HepG2 (cell line): ENCODE measurements around the gene OR1F1. TPM values are rescaled to one million over a fixed set of nuclear protein-coding genes. Genes with fewer than 3 reads are reported as not detected.

ENCODE experiments used
- GTF3A ChIP-seq: sonication (generic); formaldehyde crosslinking; conservative IDR thresholded peaks from 2 replicates; pipeline ENCODE4 v1.4.0; 2020; ENCODE audit warnings: mild to moderate bottlenecking, missing genetic modification reagents
- KAT2B ChIP-seq: fragments of 150-350 bp; IDR thresholded peaks from 2 replicates; pipeline ENCODE4 v1.6.1; 2014; ENCODE audit warnings: low read depth, low read length, borderline replicate concordance
- RXRA ChIP-seq: sonication (generic); formaldehyde crosslinking; IDR thresholded peaks from 2 replicates; pipeline ENCODE4 v1.5.1; 2020; ENCODE audit warnings: missing genetic modification reagents
- YEATS2 ChIP-seq: sonication (generic); formaldehyde crosslinking; IDR thresholded peaks from 2 replicates; pipeline ENCODE4 v1.4.0; 2020; ENCODE audit warnings: missing genetic modification reagents, borderline replicate concordance
- ZC3H4 ChIP-seq: sonication (generic); formaldehyde crosslinking; IDR thresholded peaks from 2 replicates; pipeline ENCODE4 v1.4.0; 2020; ENCODE audit warnings: missing genetic modification reagents, borderline replicate concordance
- ZFP36 ChIP-seq: fragments of 150-350 bp; IDR thresholded peaks from 2 replicates; pipeline ENCODE4 v1.6.1; 2018; ENCODE audit warnings: borderline replicate concordance, low read length, low read depth; ENCODE audit not compliant: partially characterized antibody
- ZIK1 ChIP-seq: sonication (generic); formaldehyde crosslinking; IDR thresholded peaks from 2 replicates; pipeline ENCODE4 v1.5.0; 2020; ENCODE audit warnings: mild to moderate bottlenecking, low read depth, missing genetic modification reagents, borderline replicate concordance
- ZKSCAN8 ChIP-seq: IDR thresholded peaks from 2 replicates; pipeline ENCODE4 v1.6.1; 2016; ENCODE audit warnings: borderline replicate concordance, missing genetic modification reagents, missing compliant biosample characterization
- ZMYM3 ChIP-seq: sonication (generic); formaldehyde crosslinking; IDR thresholded peaks from 2 replicates; pipeline ENCODE4 v1.5.1; 2020; ENCODE audit warnings: mild to moderate bottlenecking, missing genetic modification reagents
- ZNF557 ChIP-seq: sonication (generic); formaldehyde crosslinking; IDR thresholded peaks from 2 replicates; pipeline ENCODE4 v1.4.0; 2020; ENCODE audit warnings: missing genetic modification reagents
- ZNF768 ChIP-seq: sonication (generic); formaldehyde crosslinking; IDR thresholded peaks from 2 replicates; pipeline ENCODE4 v1.4.0; 2020; ENCODE audit warnings: missing genetic modification reagents
- polyA plus RNA-seq, 8 experiments: library from polyadenylated mRNA; depleted of rRNA in 3 of 8; stranded (reverse) in 7 of 8; unstranded in 1 of 8; fragments of >200 nt; fragmentation: Illumina TruSeq in 4 of 8; extraction: Trizol in 4 of 8; gene quantifications; 2 replicates each; pipeline versions ENCODE4 v1.2.1 to v1.2.3, GENCODE V29; 2011 to 2016; ENCODE audit warnings: low read depth in 4 of 8, missing spikeins in 1 of 8, mixed read lengths in 1 of 8; ENCODE audit not compliant: insufficient read depth in 1 of 8
- total RNA-seq, 5 experiments: library from RNA; depleted of rRNA; stranded (reverse); fragments of >200 nt; fragmentation: Illumina TruSeq; extraction: Trizol; gene quantifications; 2 replicates each; pipeline ENCODE4 v1.2.3, GENCODE V29; 2016; ENCODE audit warnings: low read depth in 1 of 5
- TF ChIP-seq, protein P1 (sequence below), 2 experiments: sonication (generic) in 1 of 2; formaldehyde crosslinking in 1 of 2; IDR thresholded peaks; 2 replicates each; pipeline versions ENCODE4 v1.5.1 to v1.6.1; 2011 to 2020; ENCODE audit warnings: borderline replicate concordance in 1 of 2, low read depth in 1 of 2, low read length in 1 of 2, mild to moderate bottlenecking in 1 of 2, missing genetic modification reagents in 1 of 2, moderate library complexity in 1 of 2
- TF ChIP-seq, protein P2 (sequence below): IDR thresholded peaks from 2 replicates; pipeline ENCODE4 v1.6.1; 2016; ENCODE audit warnings: low read depth, missing genetic modification reagents, missing compliant biosample characterization
- TF ChIP-seq, protein P3 (sequence below): sonication (generic); formaldehyde crosslinking; IDR thresholded peaks from 2 replicates; pipeline ENCODE4 v1.9.0; 2021; ENCODE audit warnings: mild to moderate bottlenecking, missing genetic modification reagents

The OR1F1 gene
- total and polyA plus RNA-seq, 2 of the 13 experiments (the other 11 are each of a cell fraction or from before 2014, with no cell fraction given): 0.90 TPM; not detected in 1

DNA sequence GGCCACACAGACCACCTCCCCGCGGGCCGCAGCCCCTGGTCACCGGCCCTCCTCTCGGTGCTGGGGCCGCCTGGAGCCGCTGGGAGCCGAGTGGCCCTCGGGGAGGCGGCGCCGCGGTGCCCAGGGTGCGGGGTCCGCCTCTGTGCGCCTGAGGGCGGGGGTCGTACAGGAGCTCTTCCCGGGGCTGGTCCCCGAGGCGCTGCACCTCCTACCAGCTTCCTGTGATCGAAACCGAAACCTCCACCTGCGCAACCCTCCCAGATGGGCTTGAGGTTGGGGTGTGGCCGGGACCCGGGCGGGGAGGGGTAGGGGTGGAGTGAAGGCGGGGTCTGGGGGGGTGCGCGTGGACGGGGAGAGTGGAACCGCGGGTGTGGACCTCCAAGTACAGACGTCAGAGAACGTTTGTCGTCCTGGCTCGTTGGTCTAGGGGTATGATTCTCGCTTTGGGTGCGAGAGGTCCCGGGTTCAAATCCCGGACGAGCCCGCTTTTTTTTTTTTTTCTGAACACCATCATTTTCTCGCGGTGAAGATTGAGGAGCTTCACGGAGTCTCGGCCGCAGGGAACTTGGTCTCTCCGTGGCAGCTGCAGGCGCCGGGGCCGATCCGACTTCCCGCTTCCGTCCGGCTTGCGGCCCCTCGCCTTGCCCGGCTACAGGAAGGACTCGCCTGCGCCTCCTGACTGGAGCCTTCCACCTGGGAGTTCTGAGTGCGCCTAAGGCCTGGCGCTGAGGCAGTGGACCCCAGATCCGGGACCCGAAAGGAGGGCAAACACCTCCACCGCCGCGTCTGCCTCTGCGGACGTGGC is 29.3 kb upstream of the OR1F1 start (continued):
- TF ChIP-seq, protein P1, sequence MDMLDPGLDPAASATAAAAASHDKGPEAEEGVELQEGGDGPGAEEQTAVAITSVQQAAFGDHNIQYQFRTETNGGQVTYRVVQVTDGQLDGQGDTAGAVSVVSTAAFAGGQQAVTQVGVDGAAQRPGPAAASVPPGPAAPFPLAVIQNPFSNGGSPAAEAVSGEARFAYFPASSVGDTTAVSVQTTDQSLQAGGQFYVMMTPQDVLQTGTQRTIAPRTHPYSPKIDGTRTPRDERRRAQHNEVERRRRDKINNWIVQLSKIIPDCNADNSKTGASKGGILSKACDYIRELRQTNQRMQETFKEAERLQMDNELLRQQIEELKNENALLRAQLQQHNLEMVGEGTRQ (IDR thresholded peaks at IDR 0.05; ENCODE audit: low read depth, low read length): no peak
- TF ChIP-seq, protein P1 (CRISPR knock-in tag; IDR thresholded peaks at IDR 0.05; ENCODE audit: borderline replicate concordance): no peak
- 0 out of 2 replicates have a peak, but pooled peaks have one; percentile 49 for TF ChIP-seq ZNF768 (CRISPR knock-in tag)
- TF ChIP-seq, protein P2, sequence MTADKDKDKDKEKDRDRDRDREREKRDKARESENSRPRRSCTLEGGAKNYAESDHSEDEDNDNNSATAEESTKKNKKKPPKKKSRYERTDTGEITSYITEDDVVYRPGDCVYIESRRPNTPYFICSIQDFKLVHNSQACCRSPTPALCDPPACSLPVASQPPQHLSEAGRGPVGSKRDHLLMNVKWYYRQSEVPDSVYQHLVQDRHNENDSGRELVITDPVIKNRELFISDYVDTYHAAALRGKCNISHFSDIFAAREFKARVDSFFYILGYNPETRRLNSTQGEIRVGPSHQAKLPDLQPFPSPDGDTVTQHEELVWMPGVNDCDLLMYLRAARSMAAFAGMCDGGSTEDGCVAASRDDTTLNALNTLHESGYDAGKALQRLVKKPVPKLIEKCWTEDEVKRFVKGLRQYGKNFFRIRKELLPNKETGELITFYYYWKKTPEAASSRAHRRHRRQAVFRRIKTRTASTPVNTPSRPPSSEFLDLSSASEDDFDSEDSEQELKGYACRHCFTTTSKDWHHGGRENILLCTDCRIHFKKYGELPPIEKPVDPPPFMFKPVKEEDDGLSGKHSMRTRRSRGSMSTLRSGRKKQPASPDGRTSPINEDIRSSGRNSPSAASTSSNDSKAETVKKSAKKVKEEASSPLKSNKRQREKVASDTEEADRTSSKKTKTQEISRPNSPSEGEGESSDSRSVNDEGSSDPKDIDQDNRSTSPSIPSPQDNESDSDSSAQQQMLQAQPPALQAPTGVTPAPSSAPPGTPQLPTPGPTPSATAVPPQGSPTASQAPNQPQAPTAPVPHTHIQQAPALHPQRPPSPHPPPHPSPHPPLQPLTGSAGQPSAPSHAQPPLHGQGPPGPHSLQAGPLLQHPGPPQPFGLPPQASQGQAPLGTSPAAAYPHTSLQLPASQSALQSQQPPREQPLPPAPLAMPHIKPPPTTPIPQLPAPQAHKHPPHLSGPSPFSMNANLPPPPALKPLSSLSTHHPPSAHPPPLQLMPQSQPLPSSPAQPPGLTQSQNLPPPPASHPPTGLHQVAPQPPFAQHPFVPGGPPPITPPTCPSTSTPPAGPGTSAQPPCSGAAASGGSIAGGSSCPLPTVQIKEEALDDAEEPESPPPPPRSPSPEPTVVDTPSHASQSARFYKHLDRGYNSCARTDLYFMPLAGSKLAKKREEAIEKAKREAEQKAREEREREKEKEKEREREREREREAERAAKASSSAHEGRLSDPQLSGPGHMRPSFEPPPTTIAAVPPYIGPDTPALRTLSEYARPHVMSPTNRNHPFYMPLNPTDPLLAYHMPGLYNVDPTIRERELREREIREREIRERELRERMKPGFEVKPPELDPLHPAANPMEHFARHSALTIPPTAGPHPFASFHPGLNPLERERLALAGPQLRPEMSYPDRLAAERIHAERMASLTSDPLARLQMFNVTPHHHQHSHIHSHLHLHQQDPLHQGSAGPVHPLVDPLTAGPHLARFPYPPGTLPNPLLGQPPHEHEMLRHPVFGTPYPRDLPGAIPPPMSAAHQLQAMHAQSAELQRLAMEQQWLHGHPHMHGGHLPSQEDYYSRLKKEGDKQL: no peak
- no peak for TF ChIP-seq ZMYM3
- TF ChIP-seq GTF3A (CRISPR knock-in tag): no peak
- no peak for TF ChIP-seq ZC3H4 (CRISPR knock-in tag)
- no peak for TF ChIP-seq RXRA (CRISPR knock-in tag)
- TF ChIP-seq ZNF557: no peak
- TF ChIP-seq, protein P3, sequence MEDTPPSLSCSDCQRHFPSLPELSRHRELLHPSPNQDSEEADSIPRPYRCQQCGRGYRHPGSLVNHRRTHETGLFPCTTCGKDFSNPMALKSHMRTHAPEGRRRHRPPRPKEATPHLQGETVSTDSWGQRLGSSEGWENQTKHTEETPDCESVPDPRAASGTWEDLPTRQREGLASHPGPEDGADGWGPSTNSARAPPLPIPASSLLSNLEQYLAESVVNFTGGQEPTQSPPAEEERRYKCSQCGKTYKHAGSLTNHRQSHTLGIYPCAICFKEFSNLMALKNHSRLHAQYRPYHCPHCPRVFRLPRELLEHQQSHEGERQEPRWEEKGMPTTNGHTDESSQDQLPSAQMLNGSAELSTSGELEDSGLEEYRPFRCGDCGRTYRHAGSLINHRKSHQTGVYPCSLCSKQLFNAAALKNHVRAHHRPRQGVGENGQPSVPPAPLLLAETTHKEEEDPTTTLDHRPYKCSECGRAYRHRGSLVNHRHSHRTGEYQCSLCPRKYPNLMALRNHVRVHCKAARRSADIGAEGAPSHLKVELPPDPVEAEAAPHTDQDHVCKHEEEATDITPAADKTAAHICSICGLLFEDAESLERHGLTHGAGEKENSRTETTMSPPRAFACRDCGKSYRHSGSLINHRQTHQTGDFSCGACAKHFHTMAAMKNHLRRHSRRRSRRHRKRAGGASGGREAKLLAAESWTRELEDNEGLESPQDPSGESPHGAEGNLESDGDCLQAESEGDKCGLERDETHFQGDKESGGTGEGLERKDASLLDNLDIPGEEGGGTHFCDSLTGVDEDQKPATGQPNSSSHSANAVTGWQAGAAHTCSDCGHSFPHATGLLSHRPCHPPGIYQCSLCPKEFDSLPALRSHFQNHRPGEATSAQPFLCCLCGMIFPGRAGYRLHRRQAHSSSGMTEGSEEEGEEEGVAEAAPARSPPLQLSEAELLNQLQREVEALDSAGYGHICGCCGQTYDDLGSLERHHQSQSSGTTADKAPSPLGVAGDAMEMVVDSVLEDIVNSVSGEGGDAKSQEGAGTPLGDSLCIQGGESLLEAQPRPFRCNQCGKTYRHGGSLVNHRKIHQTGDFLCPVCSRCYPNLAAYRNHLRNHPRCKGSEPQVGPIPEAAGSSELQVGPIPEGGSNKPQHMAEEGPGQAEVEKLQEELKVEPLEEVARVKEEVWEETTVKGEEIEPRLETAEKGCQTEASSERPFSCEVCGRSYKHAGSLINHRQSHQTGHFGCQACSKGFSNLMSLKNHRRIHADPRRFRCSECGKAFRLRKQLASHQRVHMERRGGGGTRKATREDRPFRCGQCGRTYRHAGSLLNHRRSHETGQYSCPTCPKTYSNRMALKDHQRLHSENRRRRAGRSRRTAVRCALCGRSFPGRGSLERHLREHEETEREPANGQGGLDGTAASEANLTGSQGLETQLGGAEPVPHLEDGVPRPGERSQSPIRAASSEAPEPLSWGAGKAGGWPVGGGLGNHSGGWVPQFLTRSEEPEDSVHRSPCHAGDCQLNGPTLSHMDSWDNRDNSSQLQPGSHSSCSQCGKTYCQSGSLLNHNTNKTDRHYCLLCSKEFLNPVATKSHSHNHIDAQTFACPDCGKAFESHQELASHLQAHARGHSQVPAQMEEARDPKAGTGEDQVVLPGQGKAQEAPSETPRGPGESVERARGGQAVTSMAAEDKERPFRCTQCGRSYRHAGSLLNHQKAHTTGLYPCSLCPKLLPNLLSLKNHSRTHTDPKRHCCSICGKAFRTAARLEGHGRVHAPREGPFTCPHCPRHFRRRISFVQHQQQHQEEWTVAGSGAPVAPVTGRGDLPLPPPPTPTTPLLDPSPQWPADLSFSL (CRISPR knock-in tag): no peak
- TF ChIP-seq KAT2B: no peak
- TF ChIP-seq ZFP36: no peak
- no peak for TF ChIP-seq ZKSCAN8 (CRISPR knock-in tag)
- TF ChIP-seq YEATS2: no peak
- no peak for TF ChIP-seq ZIK1
